ENCODE data around the gene CABP7.

DNA sequence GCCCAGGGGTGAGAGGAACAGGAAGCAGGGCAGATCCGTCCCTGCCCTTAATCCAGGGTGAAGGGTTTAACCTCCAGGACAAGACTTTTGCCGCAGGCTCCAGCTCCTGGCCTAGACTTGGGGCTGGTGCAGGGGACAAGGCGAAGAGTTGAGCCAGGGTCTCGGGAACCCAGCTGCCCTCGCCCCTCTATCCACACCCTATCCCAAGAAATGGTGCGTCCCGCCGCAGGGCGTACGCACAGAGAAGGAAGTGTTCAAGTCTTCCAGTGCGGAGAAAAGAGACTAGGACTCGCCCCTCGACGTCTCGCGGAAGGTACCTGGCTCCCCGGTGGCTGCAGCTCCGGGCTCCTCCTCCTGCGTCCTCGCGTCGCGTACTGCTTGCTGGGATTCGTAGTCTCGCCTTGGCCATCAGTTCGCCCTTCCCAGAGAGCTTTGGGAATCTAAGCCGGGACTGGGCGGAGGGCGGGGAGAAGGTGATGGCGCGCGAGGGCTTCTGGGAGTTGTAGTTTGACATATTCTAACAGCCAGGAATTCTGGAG lies 46.9 kb downstream of the CABP7 start, which contains the start of gene ZMAT5:
- TF ChIP-seq, protein P1, sequence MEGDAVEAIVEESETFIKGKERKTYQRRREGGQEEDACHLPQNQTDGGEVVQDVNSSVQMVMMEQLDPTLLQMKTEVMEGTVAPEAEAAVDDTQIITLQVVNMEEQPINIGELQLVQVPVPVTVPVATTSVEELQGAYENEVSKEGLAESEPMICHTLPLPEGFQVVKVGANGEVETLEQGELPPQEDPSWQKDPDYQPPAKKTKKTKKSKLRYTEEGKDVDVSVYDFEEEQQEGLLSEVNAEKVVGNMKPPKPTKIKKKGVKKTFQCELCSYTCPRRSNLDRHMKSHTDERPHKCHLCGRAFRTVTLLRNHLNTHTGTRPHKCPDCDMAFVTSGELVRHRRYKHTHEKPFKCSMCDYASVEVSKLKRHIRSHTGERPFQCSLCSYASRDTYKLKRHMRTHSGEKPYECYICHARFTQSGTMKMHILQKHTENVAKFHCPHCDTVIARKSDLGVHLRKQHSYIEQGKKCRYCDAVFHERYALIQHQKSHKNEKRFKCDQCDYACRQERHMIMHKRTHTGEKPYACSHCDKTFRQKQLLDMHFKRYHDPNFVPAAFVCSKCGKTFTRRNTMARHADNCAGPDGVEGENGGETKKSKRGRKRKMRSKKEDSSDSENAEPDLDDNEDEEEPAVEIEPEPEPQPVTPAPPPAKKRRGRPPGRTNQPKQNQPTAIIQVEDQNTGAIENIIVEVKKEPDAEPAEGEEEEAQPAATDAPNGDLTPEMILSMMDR (IDR thresholded peaks at IDR 0.05): no peak
- TF ChIP-seq POLR2A (IDR thresholded peaks at IDR 0.05): no peak
- no peak for TF ChIP-seq EP300 (IDR thresholded peaks at IDR 0.05)
